Head of caudate nucleus (tissue), 42 donors: Measurements from ENCODE around the gene RNF121.
A peak's percentile ranks its signal among the peaks of the same experiment; 100 is the strongest.

Experiments
- DNase-seq, 42 donors: peaks; one replicate each; pipeline versions ENCODE4 v3.0.0 to v3.0.0-alpha.2; 2020 to 2021; ENCODE audit warnings: mixed read lengths in 7 of 42
- intact Hi-C: fragments of 100-400 bp; cut with DNase I; formaldehyde crosslinking; loops from one replicate; pipeline ENCODE4 v1.15.0; 2022

RNF121 gene

GRCh38 chr11:72001285-72001684 is 72.4 kb downstream of the RNF121 start:
- no peak for DNase-seq
- intact Hi-C loops, result no loop called here

DNA sequence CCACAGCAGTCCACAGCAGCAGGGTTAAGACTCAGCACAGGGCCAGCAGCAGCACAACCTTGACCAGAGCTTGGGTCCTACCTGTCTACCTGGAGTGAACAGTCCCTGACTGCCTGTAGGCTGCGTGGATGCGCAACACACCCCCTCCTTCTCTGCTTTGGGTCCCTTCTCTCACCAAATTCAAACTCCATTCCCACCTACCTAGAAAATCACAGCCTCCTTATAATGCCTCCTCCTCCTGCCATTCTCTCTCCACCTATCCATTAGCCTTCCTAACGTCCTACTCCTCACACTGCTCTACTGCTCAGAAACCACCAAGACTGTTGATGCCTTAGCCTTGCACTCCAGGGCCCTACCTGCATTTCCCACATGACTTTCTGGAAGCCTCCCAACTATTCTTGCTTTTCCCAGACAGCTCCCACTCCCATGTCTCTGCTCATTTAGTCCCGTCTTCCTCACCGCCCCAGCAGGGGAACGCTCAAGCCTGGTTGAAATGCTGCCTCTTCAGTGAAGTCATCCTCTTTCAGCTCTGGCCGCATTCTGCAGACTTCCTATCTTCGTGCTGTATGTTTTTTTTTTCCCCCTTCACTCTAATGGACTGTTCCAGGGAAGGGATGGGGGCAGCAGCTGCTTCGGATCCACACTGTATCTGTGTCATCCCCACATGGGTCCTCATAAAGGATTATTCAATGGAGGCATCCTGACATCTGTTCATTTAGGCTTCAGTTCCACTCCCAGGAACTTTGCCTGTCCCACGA is 73.2 kb downstream of the RNF121 start:
- DNase-seq, result peak in 32 of 42 donors; percentile 14 to 83 (median 64)
- intact Hi-C loops, result no loop called here

DNA sequence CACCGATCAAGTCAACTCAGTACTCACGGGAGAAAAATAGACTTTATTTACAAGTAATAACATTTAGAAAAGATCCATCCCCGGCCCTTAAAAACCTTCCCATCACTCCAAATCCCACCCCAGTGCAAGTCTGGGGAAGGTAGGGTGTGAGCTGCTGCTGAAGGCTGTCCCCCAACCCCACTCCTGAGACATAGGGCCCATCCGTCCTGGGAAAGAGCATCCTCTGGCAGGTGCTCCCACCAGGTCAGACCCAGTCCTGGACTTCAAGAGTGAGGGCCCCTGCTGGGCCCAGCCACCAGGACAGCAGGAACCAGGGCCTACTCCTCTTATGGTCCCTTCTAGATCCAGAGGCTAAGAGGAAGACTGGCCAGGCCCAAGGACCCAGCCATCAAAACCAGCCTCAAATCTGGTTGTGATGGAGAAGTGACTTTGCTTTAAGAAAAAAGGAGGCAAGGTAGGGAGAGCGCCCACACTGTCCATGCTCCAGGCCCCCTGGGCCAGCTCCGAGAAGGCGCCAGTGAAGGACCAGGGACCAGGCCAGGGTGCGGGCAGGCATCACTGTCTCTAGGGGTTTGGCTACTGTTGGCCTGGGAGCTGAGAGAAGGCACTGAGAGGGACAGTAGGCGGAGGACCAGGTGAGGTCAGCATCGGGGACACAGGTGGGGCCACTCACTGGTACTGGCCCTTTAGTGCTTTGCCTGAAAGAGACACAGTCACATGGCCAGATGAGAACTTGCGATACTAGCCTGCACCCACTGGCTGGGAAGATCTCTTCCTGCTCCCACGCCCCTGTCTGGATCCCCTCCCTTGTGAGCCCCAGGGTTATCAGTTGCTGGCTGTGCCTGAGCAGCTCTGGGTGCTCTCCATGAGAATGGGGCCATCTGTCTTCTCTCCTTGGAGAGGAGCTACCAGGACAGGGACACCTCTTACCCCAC is 74.3 kb downstream of the RNF121 start:
- DNase-seq, result no peak

GRCh38 chr11:72003776-72004171 is 74.9 kb downstream of the RNF121 start:
- DNase-seq, result no peak

More for the DNA sequence above, 74.3 kb downstream of the RNF121 start:
- intact Hi-C loops, result no loop called here

GRCh38 chr11:72004515-72005346 is 75.9 kb downstream of the RNF121 start:
- intact Hi-C loops, result no loop called here
- DNase-seq, result no peak

More at GRCh38 chr11:72003776-72004171, 74.9 kb downstream of the RNF121 start:
- intact Hi-C loops, result no loop called here

DNA sequence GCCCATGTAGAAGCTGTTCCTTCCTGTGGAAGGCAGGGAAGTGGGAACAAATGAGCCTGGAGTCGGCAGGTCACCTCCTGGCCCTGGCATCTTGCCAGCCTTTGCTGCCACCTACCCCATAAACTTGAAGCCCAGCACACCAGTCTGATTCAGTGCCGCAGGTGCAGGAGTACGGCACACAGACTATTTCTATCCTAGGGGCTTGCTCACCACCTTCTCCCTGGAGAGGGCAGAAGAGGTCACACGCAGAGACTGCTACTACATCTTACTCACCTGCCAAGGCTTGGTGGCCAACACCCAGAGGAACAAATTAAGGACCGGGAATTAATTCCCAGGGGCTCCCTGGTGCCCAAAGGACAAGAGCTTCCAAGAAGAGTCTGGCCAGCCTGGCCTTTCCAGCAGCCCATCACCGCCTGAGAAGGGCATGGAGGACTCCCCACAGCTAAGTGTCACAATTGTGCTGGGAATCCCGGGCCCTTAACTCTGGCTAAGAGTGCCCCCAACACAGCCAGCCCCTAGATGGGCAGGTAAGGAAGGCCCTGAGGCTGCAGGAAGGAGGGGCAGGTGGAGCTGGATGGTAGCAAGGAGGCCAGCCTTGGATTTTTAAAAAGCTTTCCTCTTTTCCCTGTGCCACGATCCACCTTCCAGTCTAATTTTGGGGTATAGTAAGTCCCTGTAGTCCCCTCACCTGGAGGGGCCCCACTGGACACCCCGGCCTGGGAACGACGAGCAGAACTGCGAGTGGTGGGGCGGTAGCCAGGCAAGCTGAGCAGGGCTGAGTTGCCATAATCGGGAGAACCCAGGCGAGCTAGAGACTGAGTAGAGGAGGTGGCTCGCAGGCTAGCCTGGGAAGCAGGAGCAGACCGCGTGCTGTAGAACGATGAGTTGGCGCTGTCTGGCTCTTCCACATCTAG is 76.8 kb downstream of the RNF121 start:
- no peak for DNase-seq
- intact Hi-C loops, result no loop called here

GRCh38 chr11:72006309-72007088 is 77.7 kb downstream of the RNF121 start:
- no peak for DNase-seq
- intact Hi-C loops, result no loop called here

DNA sequence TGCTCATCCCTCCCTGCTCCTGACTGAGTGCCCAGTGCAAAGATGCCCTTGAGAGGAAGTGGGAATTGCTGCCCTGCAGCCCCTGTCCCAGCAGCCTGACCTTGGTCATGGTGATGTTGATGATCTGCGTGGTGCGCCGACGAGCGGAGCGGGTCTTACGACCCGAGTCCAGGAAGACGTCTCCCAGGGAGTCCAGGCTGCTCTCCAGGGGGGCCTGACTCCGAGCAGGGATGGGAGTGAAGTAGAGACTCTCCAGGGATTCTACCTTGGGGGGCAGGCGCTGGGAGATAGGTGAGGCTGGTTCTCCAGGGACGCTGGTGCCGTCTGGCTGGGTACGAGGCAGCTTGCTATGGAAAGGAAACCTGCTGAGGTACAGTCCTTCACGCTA is 78.2 kb downstream of the RNF121 start:
- no peak for DNase-seq
- intact Hi-C loops, result no loop called here

GRCh38 chr11:72007587-72007986 is 78.7 kb downstream of the RNF121 start:
- no peak for DNase-seq
- intact Hi-C loops, result no loop called here

DNA sequence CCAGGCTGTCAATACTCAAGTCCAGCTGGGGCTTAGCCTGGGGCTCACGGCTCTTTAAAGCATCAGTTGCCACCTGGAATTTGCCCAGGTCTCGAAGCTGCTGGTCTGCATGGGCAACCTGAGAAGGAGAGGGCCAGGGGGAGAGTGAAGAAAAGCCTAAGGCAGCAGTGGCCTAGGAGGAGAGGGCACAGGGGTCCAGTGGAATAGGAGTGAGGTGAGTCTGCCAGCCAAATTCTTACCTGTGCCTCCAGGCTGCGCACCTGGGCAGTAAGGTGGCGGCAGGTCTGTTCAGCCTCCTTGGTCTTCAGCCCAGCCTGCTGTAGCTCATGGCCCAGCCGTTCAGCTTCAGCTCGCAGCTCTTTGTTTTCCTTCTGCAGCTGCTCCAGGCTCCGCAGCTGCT is 79.9 kb downstream of the RNF121 start:
- intact Hi-C loops, result no loop called here
- no peak for DNase-seq

GRCh38 chr11:72009156-72009555 is 80.3 kb downstream of the RNF121 start:
- no peak for DNase-seq
- intact Hi-C loops, result no loop called here

- peak in 15 of 42 donors; percentile 15 to 69 (median 54) for DNase-seq
- intact Hi-C loops, result no loop called here
Measured at GRCh38 chr11:72010529-72011233, 81.8 kb downstream of the RNF121 start.

DNA sequence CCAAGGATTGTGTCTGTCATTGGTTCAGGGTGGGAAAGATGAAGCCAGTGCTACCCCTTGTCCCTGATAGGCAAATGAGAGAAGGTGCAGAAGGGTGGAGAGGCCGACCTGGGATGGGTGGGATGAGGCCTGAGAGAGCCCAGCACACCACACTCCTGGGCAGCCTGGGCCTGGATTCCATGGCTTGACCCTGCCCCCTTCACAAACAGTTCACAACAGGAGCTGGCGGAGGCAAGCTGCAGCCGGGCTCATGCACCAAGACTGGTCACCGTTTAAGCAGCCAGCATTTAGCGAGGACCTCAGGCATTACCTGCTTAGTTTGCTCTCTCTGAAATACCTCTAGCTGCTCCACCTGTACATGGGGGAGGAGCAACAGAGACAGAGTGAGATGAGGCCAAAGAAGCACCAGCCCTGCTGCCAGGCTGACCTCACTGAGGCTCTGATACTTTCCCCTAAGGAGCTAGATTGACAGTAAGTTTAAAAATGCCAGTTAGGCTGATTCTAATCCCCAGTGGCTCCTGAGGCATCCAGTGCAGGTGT is 83.3 kb downstream of the RNF121 start:
- intact Hi-C loops, result no loop called here
- DNase-seq, result no peak

- peak in 41 of 42 donors; percentile 21 to 85 (median 61) for DNase-seq
- intact Hi-C loops, result no loop called here
Measured at GRCh38 chr11:72012897-72013721, 84.3 kb downstream of the RNF121 start.

- DNase-seq, result no peak
- intact Hi-C loops, result no loop called here
Measured at GRCh38 chr11:72013765-72014711, 85.2 kb downstream of the RNF121 start.
